Spleen (tissue), 7 donors: Measurements from ENCODE around the gene PRSS8.

ENCODE experiments used
- CTCF ChIP-seq, 11 experiments: fragments of 200-600 bp in 7 of 11; fragments of 450-650 bp in 4 of 11; sonication (generic) in 4 of 11; IDR thresholded peaks in 8 of 11; conservative IDR thresholded peaks in 3 of 11; 1 replicate in 7 of 11; 2 replicates in 4 of 11; pipeline versions ENCODE4 v1.4.0 to v1.8.0; 2016 to 2021; ENCODE audit warnings: antibody characterized with exemption in 11 of 11, inconsistent platforms in 4 of 11, mild to moderate bottlenecking in 1 of 11
- POLR2A ChIP-seq, 3 donors: fragments of 450-650 bp; IDR thresholded peaks; one replicate each; pipeline ENCODE4 v1.5.1; 2017; ENCODE audit warnings: antibody characterized with exemption in 3 of 3, mild to moderate bottlenecking in 1 of 3
- donor health status: DM: no; HTN: no; CAD: no; lungs with moderate emphysema.
- donor health status: DM: no; HTN: no; CAD: no.
- donor health status: DM: no; HTN: no; CAD: no.

DNA sequence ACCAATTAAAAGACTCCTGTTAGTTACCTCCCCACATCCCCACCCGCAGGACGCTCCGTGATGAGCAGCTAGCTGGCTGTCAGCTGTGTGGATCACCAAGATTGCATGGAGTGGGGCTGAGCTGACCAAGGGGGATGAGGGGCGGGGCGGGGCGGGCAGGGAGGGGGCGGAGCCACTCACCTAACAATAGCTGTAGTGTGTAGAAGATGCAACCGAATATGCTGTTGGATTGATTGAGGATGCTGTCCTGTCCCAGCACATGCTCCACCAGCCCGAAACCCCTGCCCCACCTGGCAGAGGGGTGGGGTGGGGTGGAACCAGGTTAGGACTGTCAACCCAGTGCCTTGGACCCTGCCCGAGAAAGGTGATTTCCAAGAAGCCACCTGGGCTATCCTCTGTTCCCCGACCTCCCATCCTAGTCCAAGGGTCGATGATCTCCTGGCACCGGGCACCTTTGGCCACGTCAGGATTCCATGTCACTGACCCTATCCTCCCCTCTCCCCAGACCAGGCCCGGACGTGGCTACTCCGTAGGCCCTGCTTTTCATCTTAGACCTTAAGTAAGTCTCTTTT is 42.3 kb downstream of the PRSS8 start:
- TF ChIP-seq CTCF (IDR thresholded peaks at IDR 0.05 in 8 of 11, conservative IDR thresholded peaks at IDR 0.05 in 3 of 11) (no peak), POLR2A (IDR thresholded peaks at IDR 0.05) (no peak)
